Activated CD4-positive, alpha-beta T cell treated with anti-CD3 and anti-CD28 coated beads, Interleukin-2, amount 50 U/mL, for 24 hours (primary cell): ENCODE results near the gene IFFO2.
A peak's percentile ranks its signal among the peaks of the same experiment; 100 is the strongest.

Experiments used
- DNase-seq, 2 donors: peaks; one replicate each; pipeline ENCODE4 v3.0.0-alpha.2; 2020; ENCODE audit warnings: low read depth in 1 of 2, low spot score in 1 of 2

Gene IFFO2

DNA sequence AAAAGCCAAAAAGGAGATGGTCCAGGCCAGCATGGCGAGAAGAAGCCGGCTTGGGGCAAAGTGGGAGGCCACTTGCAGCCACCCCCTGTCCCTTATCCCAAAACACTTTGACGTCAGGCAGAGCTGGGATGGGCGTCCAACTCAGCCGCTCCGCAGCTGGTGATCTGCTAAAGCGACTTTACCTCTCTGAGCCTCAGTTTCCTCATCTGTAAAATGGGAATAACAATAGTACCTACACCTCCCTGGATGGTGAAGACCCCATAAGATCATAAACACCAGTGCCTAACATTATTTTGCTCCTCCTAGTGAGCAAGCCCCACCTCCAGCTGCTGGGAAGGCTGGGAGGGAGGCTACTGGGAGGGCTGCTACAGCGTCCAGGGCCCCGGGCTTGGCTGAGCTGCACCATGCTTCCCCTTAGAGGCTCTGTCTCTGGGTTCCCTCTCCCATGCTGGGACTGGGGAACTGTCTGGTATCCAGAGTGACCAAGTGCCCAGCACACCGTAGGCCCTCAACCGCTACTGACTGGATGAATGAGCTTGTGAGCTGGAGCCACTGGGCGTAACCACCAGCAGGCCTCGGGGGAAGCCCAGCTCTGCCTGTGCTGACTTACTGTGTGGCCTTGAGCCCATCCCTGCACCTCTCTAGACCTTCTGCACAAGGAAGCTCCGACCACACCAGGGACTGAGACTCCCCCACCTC lies 18.3 kb downstream of the IFFO2 start:
- no peak for DNase-seq

DNA sequence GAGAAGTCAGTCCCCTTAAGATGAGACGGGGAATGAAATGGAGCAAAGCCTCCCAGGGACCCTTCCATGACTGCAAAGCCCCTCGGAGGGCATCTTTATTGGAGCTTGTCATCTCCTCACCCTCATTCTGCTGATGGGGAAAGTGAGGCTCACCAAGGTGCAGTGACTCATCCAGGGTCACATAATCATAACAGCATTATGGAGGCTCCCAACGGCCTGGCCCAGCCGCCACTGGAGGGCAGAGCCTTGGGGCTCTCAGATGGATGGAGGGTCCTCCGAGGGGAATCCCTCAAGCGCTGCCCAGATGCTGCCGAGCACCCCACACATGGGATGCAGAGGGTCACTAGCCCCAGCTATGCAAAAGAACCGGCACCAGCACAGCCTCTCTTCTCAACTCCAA lies 18.9 kb downstream of the IFFO2 start:
- DNase-seq, result no peak

DNA sequence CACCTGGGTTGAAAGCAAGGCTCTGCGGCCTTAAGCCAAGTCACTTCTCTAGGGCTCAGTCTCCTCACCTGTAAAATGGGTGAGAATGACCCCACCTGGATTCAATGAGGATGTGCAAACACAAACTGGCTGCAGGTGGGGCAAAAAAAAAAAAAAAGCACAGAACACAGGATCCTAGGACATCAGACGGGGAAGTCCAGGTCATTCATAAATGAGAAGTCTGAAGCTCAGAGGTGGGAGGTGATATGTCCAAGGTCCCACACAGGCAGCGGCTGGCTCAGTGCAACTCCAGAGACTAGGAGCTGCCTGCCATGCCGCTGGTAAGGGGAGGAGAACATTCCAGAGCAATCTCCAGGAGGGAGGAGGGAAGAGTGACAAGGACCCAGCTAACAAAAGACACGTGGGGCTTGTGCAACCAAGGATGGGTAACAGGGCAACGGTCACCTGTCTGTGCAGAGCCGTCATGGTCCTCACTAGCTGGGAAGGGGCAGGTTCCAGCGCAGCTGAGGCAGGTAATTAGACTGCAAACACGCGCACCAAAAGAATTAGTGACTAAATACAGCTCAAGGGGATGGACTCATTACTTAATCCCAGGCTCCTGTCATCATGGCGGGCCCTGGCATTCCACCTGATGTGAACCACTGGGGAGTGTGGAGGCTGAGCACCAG lies 19.5 kb downstream of the IFFO2 start:
- DNase-seq, result no peak

DNA sequence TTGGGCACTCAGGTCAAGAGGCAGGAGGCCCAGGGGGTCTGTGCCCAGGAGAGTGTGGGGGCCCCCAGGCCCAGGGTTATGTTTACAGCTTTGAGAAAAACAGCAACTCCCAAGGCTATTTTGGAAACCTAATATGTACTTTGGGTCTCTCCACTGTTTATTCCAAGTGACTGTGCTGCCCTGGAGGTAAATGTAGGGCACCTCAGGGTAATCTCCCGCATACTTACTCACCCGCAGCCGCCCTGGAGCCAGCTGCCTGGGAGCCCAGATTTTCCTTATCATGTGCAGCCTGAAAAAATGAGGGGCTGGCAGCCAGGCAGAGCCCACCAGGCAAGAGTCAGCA lies 20.0 kb downstream of the IFFO2 start:
- DNase-seq, result no peak

DNA sequence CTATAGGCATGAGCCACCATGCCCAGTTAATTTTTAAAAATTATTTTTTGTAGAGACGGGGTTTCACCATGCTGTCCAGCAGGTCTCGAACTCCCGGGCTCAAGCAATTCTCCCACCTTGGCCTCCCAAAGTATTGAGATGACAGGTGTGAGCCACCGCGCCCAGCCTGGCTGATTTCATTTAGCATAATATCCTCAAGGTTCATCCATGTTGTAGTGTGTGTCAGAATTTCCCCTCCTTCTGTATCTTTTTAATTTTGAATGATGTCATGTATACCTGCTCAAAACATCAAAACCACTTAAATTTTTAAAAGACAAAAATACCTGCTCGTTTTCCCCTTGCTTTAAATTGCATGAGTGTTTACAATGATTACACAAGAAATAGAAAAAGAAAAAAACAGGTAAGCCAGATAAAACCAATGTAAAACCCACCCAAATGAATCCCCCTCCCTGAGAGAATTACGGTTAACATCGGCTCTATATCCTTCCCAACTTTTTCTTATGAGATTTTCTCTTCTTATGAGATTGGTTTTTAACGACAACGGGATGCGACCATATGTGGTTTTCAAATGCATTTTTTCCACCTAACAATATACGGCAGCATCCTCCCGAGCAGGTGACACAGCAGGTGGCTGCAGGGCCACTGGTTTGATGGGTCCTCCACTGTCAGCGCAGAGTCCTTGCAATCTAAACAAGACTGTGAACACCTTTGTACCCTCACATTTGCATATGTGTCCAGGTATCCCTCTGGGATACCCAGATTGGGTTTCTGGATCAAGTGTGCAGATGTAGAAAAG lies 22.1 kb downstream of the IFFO2 start:
- no peak for DNase-seq

DNA sequence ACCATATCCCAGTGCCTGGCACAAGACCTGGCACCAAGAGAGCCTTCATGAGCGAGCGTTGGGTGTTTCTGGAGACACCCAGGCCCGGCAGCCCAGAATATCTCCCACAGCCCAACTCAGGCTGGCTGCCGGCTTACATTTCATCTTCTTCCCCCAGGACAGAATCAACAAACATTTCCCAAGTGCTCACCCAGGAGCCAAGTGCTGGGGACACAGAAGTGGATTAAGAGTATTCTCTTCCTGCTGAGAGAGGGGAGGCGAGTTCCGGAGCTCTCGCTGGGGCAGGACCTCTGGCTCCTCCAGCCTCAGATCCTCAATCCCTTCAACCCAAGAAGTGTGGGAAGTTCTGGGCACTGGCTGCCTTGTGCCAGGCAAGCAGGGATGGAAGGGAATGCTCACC lies 23.6 kb downstream of the IFFO2 start:
- no peak for DNase-seq

DNA sequence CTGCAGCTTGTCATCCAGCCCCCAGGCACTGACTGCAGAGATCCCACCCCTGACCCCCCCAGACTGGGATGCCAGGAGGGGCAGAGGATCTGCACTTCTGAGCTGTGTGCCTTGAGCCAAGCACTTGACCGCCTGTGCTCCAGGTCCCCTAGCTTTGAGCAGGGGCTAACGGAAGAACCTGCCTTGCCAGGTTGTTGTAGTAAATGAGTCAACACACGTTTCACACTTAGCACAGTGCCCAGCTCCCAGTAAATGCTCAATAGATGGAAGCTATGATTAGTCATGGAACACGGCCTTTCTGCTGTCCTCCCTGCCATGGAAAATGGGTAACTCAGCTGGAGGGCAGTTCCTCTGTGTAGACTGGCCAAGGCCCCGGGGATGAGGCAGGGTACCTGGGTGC lies 24.1 kb downstream of the IFFO2 start:
- no peak for DNase-seq

DNA sequence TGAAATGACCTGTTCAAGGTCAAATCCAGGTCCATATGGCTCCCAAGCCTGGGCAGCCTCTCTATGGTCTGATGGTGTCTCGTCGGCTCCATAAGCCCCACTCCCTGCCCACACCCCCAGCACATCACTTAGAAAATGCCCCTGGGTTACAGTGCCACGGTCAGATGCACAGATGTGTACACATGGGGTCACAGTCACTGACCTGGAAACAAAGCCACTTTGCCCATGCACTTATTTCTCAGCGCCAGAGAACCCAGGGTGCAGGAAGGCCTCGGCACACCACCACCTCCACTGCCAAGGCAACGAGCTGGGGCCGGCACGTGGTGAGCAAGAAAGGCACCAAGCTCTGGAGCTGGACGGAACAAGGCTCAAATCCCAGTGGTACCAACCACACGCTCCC lies 24.7 kb downstream of the IFFO2 start:
- DNase-seq, result no peak

DNA sequence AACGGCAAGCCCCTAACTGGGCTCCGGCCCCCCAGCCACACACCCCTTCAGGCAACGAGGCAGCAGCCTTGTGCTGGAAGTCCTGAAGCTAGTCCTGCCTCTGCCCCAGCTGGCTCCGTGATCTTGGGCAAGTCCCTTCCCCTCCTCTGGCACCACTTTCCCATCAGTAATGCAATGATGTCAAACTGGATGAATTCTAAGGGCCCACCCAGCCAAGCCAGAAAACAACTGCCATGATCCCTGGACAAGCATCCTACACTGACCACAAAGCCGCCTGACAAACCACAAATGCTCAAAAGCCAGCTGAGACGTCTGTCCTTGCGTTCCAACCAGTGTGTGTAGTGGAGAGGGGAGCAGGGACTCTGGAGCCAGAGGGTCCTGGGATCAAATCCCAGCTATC lies 26.8 kb downstream of the IFFO2 start:
- no peak for DNase-seq

DNA sequence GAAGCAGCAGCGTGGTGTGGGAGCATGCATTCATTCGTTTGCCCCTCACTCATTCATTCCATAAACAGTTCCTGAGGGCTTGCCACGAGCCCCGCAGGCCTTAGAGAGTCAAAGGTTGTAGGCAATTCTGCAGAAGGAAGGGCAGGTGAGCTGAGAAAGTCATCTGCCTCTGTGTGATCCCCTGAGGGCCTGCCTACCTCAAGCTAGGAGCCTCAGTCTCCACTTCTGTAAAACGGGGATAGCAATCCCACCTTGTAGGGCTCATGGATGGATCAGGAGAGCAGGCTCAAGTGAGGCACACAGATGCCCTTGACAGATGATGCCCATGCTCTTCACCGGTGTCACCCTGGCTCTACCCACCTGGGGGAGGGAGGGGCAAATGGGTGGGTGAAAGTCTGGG lies 27.5 kb downstream of the IFFO2 start:
- no peak for DNase-seq

DNA sequence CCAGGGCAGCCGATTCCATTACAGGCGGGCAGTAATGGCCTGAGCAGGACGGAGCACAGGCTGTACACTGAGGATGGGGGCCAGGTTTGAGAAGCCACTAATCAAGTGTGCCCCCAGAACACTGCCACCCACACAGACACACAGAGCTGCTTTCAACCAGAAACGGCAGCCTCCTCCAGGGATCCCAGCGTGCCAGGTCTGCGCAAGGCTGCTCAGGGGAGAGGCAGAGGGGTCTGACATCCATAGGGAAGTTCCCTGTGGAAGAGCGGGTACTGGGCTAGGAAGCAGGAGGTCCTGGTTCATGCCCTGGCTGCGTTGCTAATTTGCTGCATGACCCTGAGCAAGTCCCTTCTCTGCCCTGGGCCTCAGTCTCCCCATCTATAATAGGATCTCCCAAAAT lies 28.1 kb downstream of the IFFO2 start:
- no peak for DNase-seq

DNA sequence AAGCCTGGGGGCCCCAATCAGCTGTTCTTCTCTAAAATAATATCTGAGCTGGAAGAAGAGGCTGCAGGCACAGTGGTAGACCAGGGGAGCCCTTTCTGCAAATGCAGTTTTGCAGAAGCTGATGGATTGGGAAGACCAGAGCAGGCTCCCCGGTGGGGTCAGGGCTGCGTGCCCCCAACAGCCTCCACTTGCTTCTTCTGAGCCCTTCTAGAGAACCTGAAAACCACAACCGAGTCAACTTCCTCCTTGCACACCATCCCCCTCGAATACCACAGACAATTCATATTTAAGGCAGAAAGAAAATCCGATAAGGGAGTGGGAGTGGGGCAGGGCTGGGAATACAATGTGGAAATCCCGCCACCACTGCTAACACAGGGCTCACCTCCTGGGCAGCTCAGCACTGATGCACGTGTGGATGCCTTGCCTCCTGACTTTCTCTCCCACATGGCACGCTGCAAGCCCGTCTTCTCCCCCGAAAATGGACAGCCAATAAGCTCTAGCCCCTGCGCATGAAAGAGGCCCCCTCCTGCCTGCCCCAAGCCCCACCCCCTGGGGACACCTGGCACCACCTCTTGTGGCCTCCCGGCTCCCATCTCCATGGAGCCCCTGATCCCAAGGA lies 28.7 kb downstream of the IFFO2 start:
- peak in 1 of 2 donors; percentile 48 for DNase-seq

DNA sequence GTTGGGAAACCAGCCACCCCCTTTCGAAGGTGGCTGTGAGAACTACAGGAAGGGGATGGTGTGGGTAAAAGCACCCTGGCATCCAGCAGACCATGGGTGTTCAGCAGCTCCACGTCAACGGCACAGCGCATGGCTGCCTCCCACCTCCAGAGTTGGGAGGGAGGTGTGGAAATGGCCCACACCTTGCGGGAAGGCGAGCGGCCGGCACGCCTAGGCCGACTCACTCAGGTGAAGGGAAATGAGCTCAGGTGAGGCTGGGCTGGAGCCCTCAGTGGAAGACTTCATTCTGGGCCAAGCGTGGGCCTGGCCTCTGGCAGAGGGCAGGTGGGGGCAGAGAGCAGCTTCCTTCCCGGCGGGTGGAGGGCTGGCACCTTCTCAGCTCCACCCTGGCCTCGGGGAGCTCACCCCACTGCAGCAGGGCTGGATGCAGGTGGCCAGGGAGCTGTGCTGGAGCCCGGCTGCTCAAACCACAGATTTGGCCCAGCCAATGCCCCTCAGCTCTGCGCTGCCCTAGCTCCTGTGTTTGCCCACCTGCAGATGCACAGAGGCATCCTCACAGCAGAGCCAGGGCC lies 29.3 kb downstream of the IFFO2 start:
- no peak for DNase-seq

DNA sequence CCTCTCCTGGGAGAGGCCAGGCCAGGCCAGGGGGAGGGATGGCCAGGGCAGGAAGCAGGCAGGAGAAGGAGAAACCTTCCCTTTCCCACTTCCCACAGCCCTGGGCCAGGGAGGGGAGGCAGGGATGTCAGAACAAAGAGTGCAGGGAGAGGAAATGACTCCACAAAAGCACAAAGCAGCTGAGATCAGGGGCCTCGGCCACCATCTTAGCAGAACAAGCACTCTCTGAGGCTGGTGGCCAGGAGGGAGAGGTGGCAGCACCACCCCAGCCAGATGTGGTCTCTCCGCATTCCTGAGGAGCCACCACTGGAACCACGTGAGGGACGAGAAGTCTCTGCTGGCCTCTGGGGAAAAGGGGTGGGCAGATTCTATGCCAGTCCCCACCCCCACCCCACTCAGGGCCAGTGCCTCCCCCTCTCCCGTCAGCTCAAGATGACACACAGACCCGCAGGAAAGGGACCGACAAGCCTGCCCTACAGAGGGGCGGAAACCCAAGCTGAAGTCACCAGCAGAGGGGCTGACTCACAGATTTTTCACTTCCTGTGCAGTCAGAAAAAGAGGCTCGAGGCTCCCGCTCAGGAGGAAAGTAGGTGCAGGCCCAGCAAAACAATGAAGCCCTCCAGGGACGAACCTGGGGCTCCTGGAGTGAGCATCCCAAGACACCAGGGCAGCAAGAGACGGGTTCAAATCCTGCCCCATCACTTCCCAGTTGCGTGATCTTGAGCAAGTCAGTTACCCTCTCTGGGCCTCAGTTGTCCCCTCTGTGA lies 30.0 kb downstream of the IFFO2 start:
- DNase-seq, result peak; percentile 57 to 88

DNA sequence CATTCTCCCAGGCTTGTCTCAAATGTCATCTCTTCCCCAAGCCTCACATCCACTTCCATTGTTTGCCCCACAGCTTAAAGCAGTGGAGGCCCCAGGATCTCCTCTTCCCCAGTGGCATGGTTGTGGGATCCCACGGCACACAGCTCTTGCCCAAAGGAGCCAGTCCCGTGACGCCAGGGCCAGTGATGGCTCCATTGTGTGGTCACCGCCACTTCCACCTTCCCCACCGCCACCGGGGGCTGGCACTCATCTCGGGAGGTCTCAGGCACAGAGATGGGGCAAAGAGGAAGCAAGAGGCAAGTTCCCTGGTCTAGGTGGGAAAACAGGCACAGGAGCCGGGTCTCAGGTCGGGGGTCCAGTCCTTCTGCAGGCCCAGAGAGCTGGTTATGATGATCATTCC lies 31.2 kb downstream of the IFFO2 start:
- no peak for DNase-seq

DNA sequence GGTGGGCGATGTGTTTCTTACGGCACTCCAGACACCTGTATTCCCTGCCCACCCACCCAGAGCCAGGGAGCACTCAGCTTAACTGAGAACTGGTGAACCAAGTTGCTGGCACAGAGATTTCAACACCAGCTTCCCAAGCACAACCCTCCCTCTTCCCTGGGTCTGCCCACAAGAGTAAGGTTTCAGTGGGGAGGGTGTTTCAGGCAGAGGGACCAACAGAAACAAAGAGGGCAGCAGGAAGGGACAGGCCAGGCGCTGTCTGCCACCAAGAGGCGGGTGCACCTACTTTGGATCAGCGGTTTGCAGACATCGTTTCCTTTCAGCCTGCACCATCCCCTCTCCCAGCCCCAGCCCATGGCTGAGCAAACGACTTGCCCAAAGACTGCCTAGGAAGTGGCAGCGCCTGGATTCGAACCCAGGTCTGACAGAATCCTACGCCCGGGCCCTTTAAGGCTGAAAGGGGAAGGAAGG lies 32.2 kb downstream of the IFFO2 start:
- no peak for DNase-seq

DNA sequence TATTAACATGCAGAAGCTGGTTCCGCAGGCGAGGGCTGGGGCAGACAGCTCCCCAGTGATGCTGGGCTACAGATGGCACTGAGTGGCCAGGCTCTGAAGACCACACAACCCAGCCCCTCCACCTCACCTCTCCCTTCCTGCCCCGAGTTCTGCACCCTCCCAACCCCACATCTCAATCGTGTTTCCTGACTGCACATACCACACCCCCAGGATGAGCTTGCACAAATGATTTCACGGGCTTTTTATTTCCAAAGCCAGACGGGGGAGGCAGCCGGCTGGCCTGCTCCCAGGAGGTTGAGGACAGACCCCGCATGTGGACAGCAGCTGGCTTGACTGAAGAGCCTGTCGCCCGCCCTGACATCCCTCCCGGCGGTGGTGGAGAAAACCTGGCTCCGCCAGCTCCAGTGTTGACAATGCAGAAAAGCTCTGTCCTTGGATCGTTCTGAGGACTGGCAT lies 32.7 kb downstream of the IFFO2 start:
- DNase-seq, result no peak

DNA sequence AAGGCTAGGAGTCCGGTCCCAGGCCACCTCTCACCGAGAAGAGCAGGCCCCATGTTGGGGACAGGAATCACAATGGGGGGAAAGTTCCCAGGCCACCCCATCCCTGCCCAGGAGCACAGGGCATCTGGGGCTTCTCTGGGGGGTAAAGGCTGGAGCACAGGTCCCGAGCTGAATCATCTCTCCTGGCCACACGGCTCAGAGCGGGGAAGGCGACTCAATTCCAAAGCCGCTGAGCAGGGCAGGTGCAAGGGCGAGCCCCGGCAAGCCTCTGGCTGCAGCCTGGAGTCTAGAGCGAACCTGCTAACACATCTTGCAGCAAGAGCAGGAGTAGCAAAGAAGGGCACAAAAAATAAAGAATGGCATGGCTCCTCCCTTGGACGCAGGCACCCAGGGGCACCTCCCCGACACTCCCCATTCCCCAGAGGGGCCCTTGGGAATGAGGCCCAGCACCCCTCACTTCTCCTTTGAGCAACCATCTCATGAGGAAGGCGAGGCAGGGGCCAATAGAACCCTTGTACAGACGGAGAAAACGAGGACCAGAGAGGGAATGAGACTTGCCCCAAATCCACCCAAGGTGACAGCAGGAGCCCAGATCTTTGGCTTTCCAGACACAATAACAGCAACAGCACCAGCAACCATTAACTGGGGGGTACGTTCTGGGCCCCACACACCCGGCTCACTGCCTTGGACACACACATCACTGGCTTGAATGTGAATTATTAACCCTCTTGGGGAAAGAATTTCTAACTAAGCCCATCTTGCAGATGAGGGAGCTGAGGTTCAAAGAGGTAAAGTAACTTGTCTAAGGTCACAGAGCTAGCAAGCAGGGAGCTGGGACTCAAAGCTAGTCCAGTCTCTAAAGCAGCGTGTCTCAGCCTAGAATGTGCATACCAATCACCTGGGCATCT lies 33.4 kb downstream of the IFFO2 start:
- no peak for DNase-seq

DNA sequence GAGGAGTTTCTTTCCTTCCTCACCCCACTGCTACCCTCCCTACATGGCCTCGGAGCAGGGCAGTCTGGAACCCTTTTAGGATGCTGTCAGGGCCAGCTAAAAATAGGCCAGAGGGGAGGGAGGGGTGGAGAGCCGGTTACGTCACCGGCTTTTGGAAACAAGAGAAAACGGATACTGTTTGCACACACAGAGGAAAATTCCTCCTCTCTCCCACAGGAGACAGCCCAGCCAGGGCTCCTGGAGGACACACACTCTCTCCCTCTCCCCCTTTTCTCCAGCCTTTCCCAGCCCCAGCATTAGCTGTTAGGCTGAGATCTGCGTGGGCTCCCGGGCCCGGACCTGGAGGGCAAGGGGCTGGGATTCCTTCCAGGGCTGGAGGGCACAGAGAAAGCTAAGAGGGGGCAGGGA lies 34.2 kb downstream of the IFFO2 start:
- no peak for DNase-seq
